Natural killer cell (primary cell): Measurements from ENCODE around the gene PLCG2. TPM values are rescaled to one million over a fixed set of nuclear protein-coding genes. Genes with fewer than 3 reads are reported as not detected.
"Not testable (repeated sequence)": the region's sequence is repeated elsewhere in the genome, so short reads cannot be mapped to it uniquely, and the experiment has no call there.

Source experiments
- ATAC-seq, 3 donors: fragments of 150-1000 bp in 2 of 3; fragments of 200-7000 bp in 1 of 3; cut with Tn5 transposase; 1 replicate in 1 of 3; 2 replicates in 2 of 3; pipeline ENCODE4 v1.10.0; 2021; ENCODE audit warnings: mild to moderate bottlenecking in 2 of 3, moderate library complexity in 2 of 3
- DNase-seq, 2 donors: peaks; one replicate each; pipeline versions ENCODE4 v3.0.0 to v3.0.0-alpha.2; 2013 to 2021; ENCODE audit warnings: mixed read lengths in 1 of 2
- H3K27ac ChIP-seq: one replicate; pipeline ENCODE4 v1.5.1; 2013; ENCODE audit warnings: mild to moderate bottlenecking, low read length
- H3K27me3 ChIP-seq: one replicate; pipeline ENCODE4 v1.6.1; 2013; ENCODE audit warnings: low read length; ENCODE audit not compliant: control insufficient read depth, insufficient read depth
- H3K36me3 ChIP-seq: one replicate; pipeline ENCODE4 v1.6.1; 2013; ENCODE audit warnings: low read length; ENCODE audit not compliant: control insufficient read depth, insufficient read depth
- H3K4me1 ChIP-seq: one replicate; pipeline ENCODE4 v1.6.1; 2013; ENCODE audit warnings: low read length; ENCODE audit not compliant: control insufficient read depth, insufficient read depth
- H3K4me3 ChIP-seq: one replicate; pipeline ENCODE4 v1.5.1; 2013; ENCODE audit warnings: low read length
- H3K9me3 ChIP-seq: one replicate; pipeline ENCODE4 v1.6.1; 2013; ENCODE audit warnings: low read length; ENCODE audit not compliant: control insufficient read depth, insufficient read depth
- H3K27ac Mint-ChIP-seq, 2 donors: one replicate each; pipeline ENCODE4 v1.8.0; 2022; ENCODE audit warnings: mild to moderate bottlenecking in 2 of 2, mixed read lengths in 2 of 2, moderate library complexity in 1 of 2
- H3K27me3 Mint-ChIP-seq, 2 donors: one replicate each; pipeline ENCODE4 v1.8.0; 2022; ENCODE audit warnings: low read depth in 2 of 2, mixed read lengths in 2 of 2
- H3K36me3 Mint-ChIP-seq: one replicate; pipeline ENCODE4 v1.8.0; 2022; ENCODE audit warnings: mixed read lengths
- H3K4me1 Mint-ChIP-seq, 2 donors: one replicate each; pipeline ENCODE4 v1.8.0; 2022; ENCODE audit warnings: mixed read lengths in 2 of 2
- H3K4me3 Mint-ChIP-seq: one replicate; pipeline ENCODE4 v1.8.0; 2022; ENCODE audit warnings: mild to moderate bottlenecking, moderate library complexity, mixed read lengths
- H3K9me3 Mint-ChIP-seq, 2 donors: one replicate each; pipeline ENCODE4 v1.8.0; 2022; ENCODE audit warnings: mixed read lengths in 2 of 2
- WGBS: methylation state at CpG from one replicate; pipeline ENCODE4 v1.1.7; 2013; ENCODE audit warnings: missing lambda C conversion rate; ENCODE audit not compliant: insufficient coverage; 5-methylcytosine and 5-hydroxymethylcytosine counted together
- intact Hi-C: fragments of 100-400 bp; cut with micrococcal nuclease; formaldehyde crosslinking; loops from one replicate; pipeline ENCODE4 v1.14.2; 2022
- total RNA-seq, 4 donors: library from RNA; stranded (reverse); fragments of 120-200 nt in 1 of 4; gene quantifications; one replicate each; pipeline versions ENCODE4 v1.2.3 to v1.2.4, GENCODE V29; 2013 to 2022
- TF ChIP-seq, protein P1 (sequence below): fragments of 200-600 bp; IDR thresholded peaks from one replicate; pipeline ENCODE4 v1.8.0; 2022; ENCODE audit warnings: antibody characterized with exemption

PLCG2 gene
- total RNA-seq, 3 donors from 2014 or later (not counting 1 experiment from before 2014, with no cell fraction given): 250 to 298 (median 285) TPM

DNA sequence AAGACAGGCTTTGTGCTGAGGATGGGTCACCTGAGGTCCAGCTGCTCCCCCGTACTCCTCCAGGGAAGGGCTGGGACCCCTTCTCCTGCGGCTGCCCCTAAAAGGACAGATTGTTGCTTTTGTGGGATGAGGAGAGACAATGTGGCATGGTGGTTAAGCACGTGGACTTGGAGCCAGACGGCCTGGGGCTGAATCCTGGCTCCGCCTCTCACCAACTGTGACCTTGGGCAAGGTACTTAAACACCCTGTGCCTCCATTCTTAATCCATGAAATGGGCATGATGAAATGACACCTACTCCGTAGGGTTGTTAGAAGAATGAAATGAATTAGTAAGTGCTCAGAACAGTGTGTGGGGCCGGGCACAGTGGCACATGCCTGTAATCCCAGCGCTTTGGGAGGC, 39.6 kb upstream of the PLCG2 start:
- no peaks in the 10 kb centered on the region for H3K9me3 Mint-ChIP-seq
- H3K4me3 Mint-ChIP-seq: no peak overlapping the region
- DNase-seq (no peak), ATAC-seq (no peak)
- H3K4me1 Mint-ChIP-seq: peaks cover 7 to 19% of the 10 kb centered on the region in 2 donors
- H3K36me3 ChIP-seq: no peaks in the 10 kb centered on the region
- peaks cover 35% of the 10 kb centered on the region for H3K4me1 ChIP-seq
- H3K4me3 ChIP-seq: no peak overlapping the region
- no peak overlapping the region for H3K27ac Mint-ChIP-seq
- 91% methylated on average over 8 of the region's 8 CpGs for WGBS
- H3K9me3 ChIP-seq: no peaks in the 10 kb centered on the region
- H3K27me3 ChIP-seq: no peaks in the 10 kb centered on the region
- peak overlapping the region; percentile 7 for H3K27ac ChIP-seq
- H3K27me3 Mint-ChIP-seq: no peaks in the 10 kb centered on the region
- intact Hi-C loops: loop anchor here (5.0 kb wide), 3 partner anchors 133 to 477 kb away; no protein-coding TSS in a partner anchor
- H3K36me3 Mint-ChIP-seq: no peaks in the 10 kb centered on the region
- TF ChIP-seq, protein P1, sequence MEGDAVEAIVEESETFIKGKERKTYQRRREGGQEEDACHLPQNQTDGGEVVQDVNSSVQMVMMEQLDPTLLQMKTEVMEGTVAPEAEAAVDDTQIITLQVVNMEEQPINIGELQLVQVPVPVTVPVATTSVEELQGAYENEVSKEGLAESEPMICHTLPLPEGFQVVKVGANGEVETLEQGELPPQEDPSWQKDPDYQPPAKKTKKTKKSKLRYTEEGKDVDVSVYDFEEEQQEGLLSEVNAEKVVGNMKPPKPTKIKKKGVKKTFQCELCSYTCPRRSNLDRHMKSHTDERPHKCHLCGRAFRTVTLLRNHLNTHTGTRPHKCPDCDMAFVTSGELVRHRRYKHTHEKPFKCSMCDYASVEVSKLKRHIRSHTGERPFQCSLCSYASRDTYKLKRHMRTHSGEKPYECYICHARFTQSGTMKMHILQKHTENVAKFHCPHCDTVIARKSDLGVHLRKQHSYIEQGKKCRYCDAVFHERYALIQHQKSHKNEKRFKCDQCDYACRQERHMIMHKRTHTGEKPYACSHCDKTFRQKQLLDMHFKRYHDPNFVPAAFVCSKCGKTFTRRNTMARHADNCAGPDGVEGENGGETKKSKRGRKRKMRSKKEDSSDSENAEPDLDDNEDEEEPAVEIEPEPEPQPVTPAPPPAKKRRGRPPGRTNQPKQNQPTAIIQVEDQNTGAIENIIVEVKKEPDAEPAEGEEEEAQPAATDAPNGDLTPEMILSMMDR: no peak

GRCh38 chr16:81740169-81740568, 38.9 kb upstream of the PLCG2 start:
- Histone ChIP-seq H3K4me3 (no peak overlapping the region), H3K27me3 (no peaks in the 10 kb centered on the region), H3K36me3 (no peaks in the 10 kb centered on the region), H3K27ac (no peak overlapping the region), H3K9me3 (no peaks in the 10 kb centered on the region), H3K4me1 (peaks cover 35% of the 10 kb centered on the region)
- peaks cover 7 to 19% of the 10 kb centered on the region in 2 donors for H3K4me1 Mint-ChIP-seq
- intact Hi-C loops: no loop called here
- H3K27me3 Mint-ChIP-seq: no peaks in the 10 kb centered on the region
- no peaks in the 10 kb centered on the region for H3K36me3 Mint-ChIP-seq
- TF ChIP-seq, protein P1: no peak
- 65% methylated on average over 6 of the region's 8 CpGs for WGBS
- ATAC-seq: no peak
- no peaks in the 10 kb centered on the region for H3K9me3 Mint-ChIP-seq
- H3K27ac Mint-ChIP-seq: no peak overlapping the region
- DNase-seq: no peak
- no peak overlapping the region for H3K4me3 Mint-ChIP-seq

- H3K27ac ChIP-seq, H3K27me3 ChIP-seq, ATAC-seq, H3K27me3 Mint-ChIP-seq, H3K9me3 ChIP-seq, intact Hi-C loops, H3K4me3 ChIP-seq, H3K4me3 Mint-ChIP-seq, DNase-seq, H3K27ac Mint-ChIP-seq, H3K36me3 Mint-ChIP-seq, H3K9me3 Mint-ChIP-seq, H3K36me3 ChIP-seq: not testable (repeated sequence)
- H3K4me1 ChIP-seq: peaks cover 45% of the 10 kb centered on the region
- H3K4me1 Mint-ChIP-seq: peaks cover 16 to 28% of the 10 kb centered on the region in 2 donors
- 100% methylated on average over 4 of the region's 6 CpGs for WGBS
Measured at GRCh38 chr16:81741430-81741770, 37.7 kb upstream of the PLCG2 start.

DNA sequence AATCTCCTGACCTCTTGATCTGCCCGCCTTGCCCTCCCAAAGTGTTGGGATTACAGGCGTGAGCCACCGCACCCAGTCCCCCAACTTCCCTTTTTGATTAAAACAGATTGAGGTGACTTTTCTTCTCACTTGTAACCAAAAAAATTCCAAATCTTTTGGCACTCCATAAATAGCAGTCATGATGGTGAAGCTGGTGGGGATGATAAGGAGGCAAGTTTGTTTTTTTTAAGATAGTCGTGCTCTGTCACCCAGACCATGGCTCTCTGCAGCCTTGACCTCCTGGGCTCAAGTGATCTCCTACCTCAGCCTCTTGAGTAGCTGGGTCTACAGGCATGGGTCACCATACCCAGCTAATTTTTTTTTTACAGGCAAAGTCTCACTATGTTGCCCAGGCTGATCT, 34.7 kb upstream of the PLCG2 start:
- WGBS: 86% methylated on average over 4 of the region's 4 CpGs
- no peaks in the 10 kb centered on the region for H3K27me3 Mint-ChIP-seq
- H3K27ac Mint-ChIP-seq: no peak overlapping the region
- TF ChIP-seq, protein P1: no peak
- intact Hi-C loops: no loop called here
- no peak for DNase-seq
- no peak overlapping the region for H3K27ac ChIP-seq
- no peaks in the 10 kb centered on the region for H3K36me3 Mint-ChIP-seq
- no peaks in the 10 kb centered on the region for H3K27me3 ChIP-seq
- H3K4me1 ChIP-seq: peaks cover 28% of the 10 kb centered on the region
- H3K4me3 Mint-ChIP-seq: no peak overlapping the region
- no peaks in the 10 kb centered on the region for H3K36me3 ChIP-seq
- no peaks in the 10 kb centered on the region for H3K9me3 Mint-ChIP-seq
- no peaks in the 10 kb centered on the region for H3K9me3 ChIP-seq
- no peak overlapping the region for H3K4me3 ChIP-seq
- ATAC-seq: no peak
- peaks cover 15 to 18% of the 10 kb centered on the region in 2 donors for H3K4me1 Mint-ChIP-seq
